Smooth muscle cell of the brain vasculature (primary cell): Measurements from ENCODE around the gene BORCS8.
"Not testable (repeated sequence)": the region's sequence is repeated elsewhere in the genome, so short reads cannot be mapped to it uniquely, and the experiment has no call there.

Source experiments
- DNase-seq: peaks from one replicate; pipeline ENCODE4 v3.0.0-alpha.2; 2012; ENCODE audit warnings: low read depth, low spot score

BORCS8 gene

DNA sequence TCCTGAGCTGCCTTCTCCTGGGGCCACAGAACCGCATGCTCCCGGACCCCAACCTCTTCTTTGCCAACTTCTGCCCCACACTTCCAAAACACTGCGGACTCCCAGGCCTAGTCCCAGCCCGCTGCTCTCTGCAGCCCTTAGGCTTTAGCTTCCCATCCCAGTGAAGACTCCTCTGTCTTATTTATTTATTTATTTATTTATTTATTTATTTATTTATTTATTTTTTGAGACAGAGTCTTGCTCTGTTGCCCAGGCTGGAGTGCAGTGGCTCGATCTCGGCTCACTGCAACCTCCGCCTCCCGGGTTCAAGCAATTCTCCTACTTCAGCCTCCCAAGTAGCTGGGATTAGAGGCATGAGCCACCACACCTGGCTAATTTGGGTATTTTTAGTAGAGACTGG, 43.4 kb downstream of the BORCS8 start:
- not testable (repeated sequence) for DNase-seq

GRCh38 chr19:19147344-19147743, 44.6 kb downstream of the BORCS8 start:
- DNase-seq, result no peak

- DNase-seq, result no peak
Measured at GRCh38 chr19:19146865-19147264, 45.1 kb downstream of the BORCS8 start.

DNA sequence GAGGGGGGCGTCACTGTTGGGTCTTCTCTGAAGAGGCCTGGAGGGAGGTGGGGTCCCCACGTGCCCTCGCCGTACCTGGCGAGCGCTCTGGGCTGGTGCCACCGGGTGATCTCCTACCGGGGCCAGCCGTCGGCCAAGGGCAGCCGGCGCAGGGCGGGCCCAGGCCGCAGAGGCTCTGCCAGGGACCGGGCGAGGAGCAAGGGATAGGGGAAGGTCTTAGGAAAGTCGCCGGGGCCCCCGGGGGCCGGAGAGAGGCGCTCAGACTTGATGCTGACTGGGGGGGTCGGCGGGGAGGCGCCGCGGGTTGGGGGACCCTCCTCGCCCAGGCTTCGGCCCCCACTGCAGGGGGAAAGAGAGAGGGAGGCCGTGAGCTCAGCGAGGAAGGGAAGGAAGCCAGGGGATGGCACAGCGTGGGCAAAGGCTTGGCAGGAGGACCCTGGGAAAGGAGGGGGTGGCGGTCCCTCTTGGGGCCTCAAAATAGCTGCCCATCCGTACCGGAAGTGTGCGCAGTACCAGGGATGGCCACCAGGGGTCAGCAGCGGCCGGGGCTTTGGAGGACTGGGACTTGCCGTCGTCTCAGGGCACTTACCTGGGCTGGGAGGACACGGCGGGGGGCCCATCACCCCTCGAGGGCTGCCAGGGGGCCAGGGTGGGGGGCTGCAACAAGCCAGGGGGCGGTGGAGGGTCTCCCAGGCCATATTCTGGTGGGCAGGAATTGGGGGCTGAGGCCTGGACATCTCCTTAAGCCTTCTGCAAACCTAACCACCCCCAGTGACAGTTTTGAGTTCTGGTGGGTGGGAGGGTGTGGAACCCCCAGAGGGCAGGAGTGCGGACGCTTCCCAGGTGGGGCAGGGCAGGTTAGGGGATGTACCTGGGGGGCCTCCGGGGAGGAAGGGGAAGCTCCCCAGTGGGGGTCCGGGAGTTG, 46.0 kb downstream of the BORCS8 start:
- DNase-seq, result peak; percentile 18

DNA sequence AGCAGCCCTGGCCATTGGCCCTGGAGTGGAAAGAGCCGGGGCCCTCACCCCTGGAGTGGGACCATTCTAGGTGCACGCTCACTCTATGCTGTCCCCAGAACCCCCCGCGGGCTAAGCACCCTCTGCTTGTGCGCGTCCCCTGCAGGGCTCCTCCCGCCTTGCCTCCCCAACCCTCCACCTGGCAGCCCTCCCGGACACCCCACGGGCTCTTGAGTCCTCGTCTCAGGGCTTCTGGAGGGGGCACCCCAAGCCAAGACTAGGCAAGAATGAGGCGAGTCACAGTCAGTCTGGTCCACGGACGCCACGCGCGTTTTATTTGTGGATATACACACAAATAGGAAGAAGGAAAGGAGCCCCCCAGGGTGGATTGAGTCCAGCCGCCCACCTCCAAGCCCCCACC, 46.7 kb downstream of the BORCS8 start:
- no peak for DNase-seq

- no peak for DNase-seq
Measured at GRCh38 chr19:19142347-19142746, 49.6 kb downstream of the BORCS8 start.

DNA sequence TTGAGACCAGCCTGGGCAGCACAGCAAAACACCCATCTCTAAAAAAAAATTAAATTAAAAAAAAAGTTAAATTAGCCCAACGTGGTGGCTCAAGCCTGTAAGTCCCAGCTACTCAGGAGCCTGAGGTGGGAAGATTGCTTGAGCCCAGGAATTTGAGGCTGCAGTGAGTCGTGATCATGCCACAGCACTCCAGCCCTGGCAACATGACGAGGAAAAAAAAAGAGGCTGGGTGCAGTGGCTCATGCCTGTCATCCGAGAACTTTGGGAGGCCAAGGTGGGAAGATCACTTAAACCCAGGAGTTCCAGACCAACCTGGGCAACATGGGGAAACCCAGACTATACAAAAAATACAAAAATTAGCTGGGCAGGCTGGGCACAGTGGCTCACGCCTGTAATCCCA, 51.5 kb downstream of the BORCS8 start:
- DNase-seq, result no peak

- DNase-seq, result no peak
Measured at GRCh38 chr19:19139876-19140229, 52.1 kb downstream of the BORCS8 start.

GRCh38 chr19:19138109-19138981, 53.6 kb downstream of the BORCS8 start, which contains the start of gene TMEM161A:
Gene TMEM161A, minus strand, starts transcription at chr19:19138478. Its CDS starts 50 bp downstream, at chr19:19138428.
- peak; percentile 94 for DNase-seq

GRCh38 chr19:19137556-19138108, 54.3 kb downstream of the BORCS8 start:
- DNase-seq, result no peak

DNA sequence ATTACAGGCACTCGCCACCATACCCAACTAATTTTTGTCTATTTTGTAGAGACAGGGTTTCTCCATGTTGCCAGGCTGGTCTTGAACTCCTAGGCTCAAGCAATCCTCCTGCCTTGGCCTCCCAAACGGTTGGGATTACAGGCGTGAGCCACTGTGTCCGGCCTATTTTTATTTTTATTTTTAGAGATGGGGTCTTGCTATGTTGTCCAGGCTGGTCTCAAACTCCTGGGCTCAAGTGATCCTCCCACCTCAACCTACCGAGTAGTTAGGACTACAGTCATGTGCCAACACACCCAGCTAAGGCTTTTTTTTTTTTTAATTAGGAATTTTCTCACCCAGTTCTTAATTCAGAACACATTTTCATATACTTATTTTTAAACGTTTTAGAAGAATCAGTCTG, 56.2 kb downstream of the BORCS8 start:
- not testable (repeated sequence) for DNase-seq

GRCh38 chr19:19134687-19135158, 57.2 kb downstream of the BORCS8 start:
- DNase-seq, result no peak

DNA sequence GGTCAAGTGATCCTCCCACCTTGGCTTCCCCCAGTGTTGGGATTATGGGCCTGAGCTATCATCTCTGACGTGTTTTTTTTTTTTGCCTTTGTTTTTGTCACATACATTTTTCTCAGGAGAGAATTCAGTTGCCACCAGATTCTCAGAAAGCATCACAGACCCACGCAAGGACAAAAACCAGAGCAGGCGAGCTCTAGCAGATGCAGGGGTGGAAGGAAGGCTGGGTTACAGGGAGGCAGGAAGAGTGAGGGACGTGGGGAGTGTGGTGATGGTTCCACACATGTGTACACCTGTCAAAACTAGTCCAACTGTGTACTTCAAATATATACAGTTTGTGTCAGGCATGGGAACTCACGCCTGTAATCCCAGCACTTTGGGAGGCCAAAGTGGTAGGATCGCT, 58.0 kb downstream of the BORCS8 start:
- no peak for DNase-seq

- DNase-seq, result no peak
Measured at GRCh38 chr19:19132912-19133311, 59.0 kb downstream of the BORCS8 start.

DNA sequence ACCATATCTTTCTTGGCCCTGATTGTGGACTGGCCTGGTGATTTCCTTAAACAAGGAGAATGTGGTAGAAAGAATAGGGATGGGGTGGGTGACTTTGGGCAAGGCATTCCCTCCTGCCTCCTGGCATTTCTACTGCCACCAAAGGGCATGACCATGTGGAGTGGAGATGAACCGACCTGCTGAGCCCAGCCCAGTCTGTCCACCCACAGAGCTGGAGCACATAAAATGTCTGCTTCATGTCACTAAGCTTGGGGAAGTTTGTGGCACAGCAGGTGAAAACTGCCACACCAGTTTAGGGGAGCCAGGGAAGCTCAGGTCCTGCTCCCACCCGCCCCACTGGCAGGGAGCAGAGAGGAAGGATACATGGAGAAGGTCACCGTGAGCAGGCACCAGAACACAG, 60.0 kb downstream of the BORCS8 start:
- no peak for DNase-seq
